ENCODE measurements around the gene SLC17A8. TPM values are rescaled to one million over a fixed set of nuclear protein-coding genes. Genes with fewer than 3 reads are reported as not detected.

The SLC17A8 gene
- polyA plus RNA-seq, 1 of the 3 experiments (the other 2 are of a cell fraction): not detected

- TF ChIP-seq CTCF (IDR thresholded peaks at IDR 0.05): no peak
- TF ChIP-seq, protein P1, sequence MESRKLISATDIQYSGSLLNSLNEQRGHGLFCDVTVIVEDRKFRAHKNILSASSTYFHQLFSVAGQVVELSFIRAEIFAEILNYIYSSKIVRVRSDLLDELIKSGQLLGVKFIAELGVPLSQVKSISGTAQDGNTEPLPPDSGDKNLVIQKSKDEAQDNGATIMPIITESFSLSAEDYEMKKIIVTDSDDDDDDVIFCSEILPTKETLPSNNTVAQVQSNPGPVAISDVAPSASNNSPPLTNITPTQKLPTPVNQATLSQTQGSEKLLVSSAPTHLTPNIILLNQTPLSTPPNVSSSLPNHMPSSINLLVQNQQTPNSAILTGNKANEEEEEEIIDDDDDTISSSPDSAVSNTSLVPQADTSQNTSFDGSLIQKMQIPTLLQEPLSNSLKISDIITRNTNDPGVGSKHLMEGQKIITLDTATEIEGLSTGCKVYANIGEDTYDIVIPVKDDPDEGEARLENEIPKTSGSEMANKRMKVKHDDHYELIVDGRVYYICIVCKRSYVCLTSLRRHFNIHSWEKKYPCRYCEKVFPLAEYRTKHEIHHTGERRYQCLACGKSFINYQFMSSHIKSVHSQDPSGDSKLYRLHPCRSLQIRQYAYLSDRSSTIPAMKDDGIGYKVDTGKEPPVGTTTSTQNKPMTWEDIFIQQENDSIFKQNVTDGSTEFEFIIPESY (IDR thresholded peaks at IDR 0.05; ENCODE audit: borderline replicate concordance, low read depth): no peak
- no peak for TF ChIP-seq ELF1 (IDR thresholded peaks at IDR 0.05)
- no peak for TF ChIP-seq MXI1 (IDR thresholded peaks at IDR 0.05; ENCODE audit: low read depth, low read length)
- TF ChIP-seq RAD21 (IDR thresholded peaks at IDR 0.05; ENCODE audit: low read length): no peak
- TF ChIP-seq TEAD4 (IDR thresholded peaks at IDR 0.05; ENCODE audit: borderline replicate concordance, insufficient read depth): no peak
- no peak for TF ChIP-seq MEF2A (IDR thresholded peaks at IDR 0.05; ENCODE audit: borderline replicate concordance, low read depth)
- no peak for TF ChIP-seq FOXM1 (IDR thresholded peaks at IDR 0.05; ENCODE audit: low read depth)
- TF ChIP-seq CHD2 (IDR thresholded peaks at IDR 0.05; ENCODE audit: low read length, partially characterized antibody): no peak
- no peak for TF ChIP-seq POLR2AphosphoS5 (IDR thresholded peaks at IDR 0.05; ENCODE audit: low read depth, low read length)
- no peak for TF ChIP-seq FOSL2 (IDR thresholded peaks at IDR 0.05; ENCODE audit: borderline replicate concordance, low read depth)
Measured at GRCh38 chr12:100395811-100396210, 38.9 kb downstream of the SLC17A8 start (continued).

GRCh38 chr12:100398307-100398706, 41.4 kb downstream of the SLC17A8 start:
- no peak overlapping the region for H3K27ac ChIP-seq (ENCODE audit: low read depth in 2 of 2, low read length in 1 of 2)
- H3K36me3 ChIP-seq (replicated peaks in 1 of 2; ENCODE audit: control insufficient read depth in 1 of 2, insufficient read depth in 2 of 2, low read length in 1 of 2): no peaks in the 10 kb centered on the region
- H3K4me1 ChIP-seq (ENCODE audit: control insufficient read depth in 1 of 2, insufficient read depth in 2 of 2, low read depth in 1 of 2, low read length in 1 of 2): peaks cover 0 to 6% of the 10 kb centered on the region in 2 experiments; a peak in 1 of 4 replicates
- H3K9me2 ChIP-seq: no peaks in the 10 kb centered on the region
- no peak for DNase-seq
- H3K9ac ChIP-seq: no peak overlapping the region
- no peak overlapping the region for H3K4me3 ChIP-seq (ENCODE audit: low read depth in 2 of 2, low read length in 1 of 2)
- ChIA-PET POLR2A (no interaction called here), CTCF (interaction anchor here (0.8 kb wide), 1 partner anchor 156 kb away, joined by 5 read pairs; no protein-coding TSS in a partner anchor)
- no peak overlapping the region for H3K4me2 ChIP-seq
- H3K79me2 ChIP-seq (ENCODE audit: insufficient read depth): no peaks in the 10 kb centered on the region
- no peak for TF ChIP-seq CTCF (IDR thresholded peaks at IDR 0.05)
- TF ChIP-seq, protein P2, sequence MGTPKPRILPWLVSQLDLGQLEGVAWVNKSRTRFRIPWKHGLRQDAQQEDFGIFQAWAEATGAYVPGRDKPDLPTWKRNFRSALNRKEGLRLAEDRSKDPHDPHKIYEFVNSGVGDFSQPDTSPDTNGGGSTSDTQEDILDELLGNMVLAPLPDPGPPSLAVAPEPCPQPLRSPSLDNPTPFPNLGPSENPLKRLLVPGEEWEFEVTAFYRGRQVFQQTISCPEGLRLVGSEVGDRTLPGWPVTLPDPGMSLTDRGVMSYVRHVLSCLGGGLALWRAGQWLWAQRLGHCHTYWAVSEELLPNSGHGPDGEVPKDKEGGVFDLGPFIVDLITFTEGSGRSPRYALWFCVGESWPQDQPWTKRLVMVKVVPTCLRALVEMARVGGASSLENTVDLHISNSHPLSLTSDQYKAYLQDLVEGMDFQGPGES (IDR thresholded peaks at IDR 0.05; ENCODE audit: low read depth, low read length): no peak
- TF ChIP-seq GATA2 (CRISPR knock-in tag; IDR thresholded peaks at IDR 0.05): no peak
- no peak for TF ChIP-seq TCF12 (IDR thresholded peaks at IDR 0.05)
- TF ChIP-seq USF2 (IDR thresholded peaks at IDR 0.05; ENCODE audit: borderline replicate concordance, low read depth, low read length): no peak
- no peak for TF ChIP-seq EZH2phosphoT487 (IDR thresholded peaks at IDR 0.05; ENCODE audit: borderline replicate concordance, low read depth)
- no peaks in the 10 kb centered on the region for H3K27me3 ChIP-seq (ENCODE audit: insufficient read depth)
- no peaks in the 10 kb centered on the region for H4K20me1 ChIP-seq (ENCODE audit: insufficient read depth)
- H2AFZ ChIP-seq (ENCODE audit: low read depth): no peak overlapping the region
- H3F3A ChIP-seq (replicated peaks; ENCODE audit: insufficient read depth): no peaks in the 10 kb centered on the region
- H3K9me3 ChIP-seq: no peaks in the 10 kb centered on the region
